Astrocyte (in vitro differentiated cells and primary cell): ENCODE results near the gene RAB22A. TPM values are rescaled to one million over a fixed set of nuclear protein-coding genes. Genes with fewer than 3 reads are reported as not detected.

ENCODE experiments used
- DNase-seq: peaks from one replicate; pipeline ENCODE4 v3.0.0-alpha.2; 2010; ENCODE audit warnings: low read depth
- FAIRE-seq: peaks from 2 replicates; lab custom pipeline; 2011; peaks lifted over from hg19 to GRCh38; lab: Jason Lieb, UNC
- H2AFZ ChIP-seq: 2 replicates; pipeline ENCODE4 v1.6.0; 2012; ENCODE audit warnings: low read depth, low read length, inconsistent platforms
- H3K27ac ChIP-seq: 2 replicates; pipeline ENCODE4 v1.5.1; 2011; ENCODE audit warnings: low read depth, low read length, inconsistent platforms
- H3K27me3 ChIP-seq: 2 replicates; pipeline ENCODE4 v1.6.0; 2011; ENCODE audit warnings: low read length, inconsistent platforms; ENCODE audit not compliant: insufficient read depth
- H3K36me3 ChIP-seq: 2 replicates; pipeline ENCODE4 v1.5.1; 2011; ENCODE audit warnings: low read length, inconsistent platforms; ENCODE audit not compliant: insufficient read depth
- H3K4me1 ChIP-seq: 2 replicates; pipeline ENCODE4 v1.5.1; 2011; ENCODE audit warnings: low read length, inconsistent platforms; ENCODE audit not compliant: insufficient read depth
- H3K4me2 ChIP-seq: 2 replicates; pipeline ENCODE4 v1.6.0; 2012; ENCODE audit warnings: low read length, inconsistent platforms
- H3K4me3 ChIP-seq: 2 replicates; pipeline ENCODE4 v1.5.1; 2011; ENCODE audit warnings: low read depth, mild to moderate bottlenecking, low read length, inconsistent platforms; ENCODE audit not compliant: insufficient read depth
- H3K79me2 ChIP-seq: 2 replicates; pipeline ENCODE4 v1.6.0; 2012; ENCODE audit warnings: mild to moderate bottlenecking, low read length, inconsistent platforms; ENCODE audit not compliant: insufficient read depth
- H3K9ac ChIP-seq: 2 replicates; pipeline ENCODE4 v1.6.0; 2012; ENCODE audit warnings: mild to moderate bottlenecking, low read length, inconsistent platforms
- H3K9me3 ChIP-seq: 2 replicates; pipeline ENCODE4 v1.5.1; 2012; ENCODE audit warnings: low read depth, mild to moderate bottlenecking, low read length, inconsistent platforms; ENCODE audit not compliant: insufficient read depth
- H4K20me1 ChIP-seq: 2 replicates; pipeline ENCODE4 v1.6.0; 2012; ENCODE audit warnings: low read length, inconsistent platforms; ENCODE audit not compliant: insufficient read depth
- H3K27ac Mint-ChIP-seq: one replicate; pipeline ENCODE4 v1.8.0; 2021; ENCODE audit warnings: mild to moderate bottlenecking, mixed read lengths; ENCODE audit not compliant: unreplicated experiment
- H3K27me3 Mint-ChIP-seq: one replicate; pipeline ENCODE4 v1.8.0; 2021; ENCODE audit warnings: low read depth, mixed read lengths; ENCODE audit not compliant: unreplicated experiment
- H3K36me3 Mint-ChIP-seq: one replicate; pipeline ENCODE4 v1.8.0; 2021; ENCODE audit warnings: low read depth, mixed read lengths; ENCODE audit not compliant: unreplicated experiment
- H3K4me1 Mint-ChIP-seq: one replicate; pipeline ENCODE4 v1.8.0; 2021; ENCODE audit warnings: low read depth, mixed read lengths; ENCODE audit not compliant: unreplicated experiment
- H3K4me3 Mint-ChIP-seq: one replicate; pipeline ENCODE4 v1.8.0; 2021; ENCODE audit warnings: mild to moderate bottlenecking, moderate library complexity, mixed read lengths; ENCODE audit not compliant: unreplicated experiment
- H3K9me3 Mint-ChIP-seq: one replicate; pipeline ENCODE4 v1.8.0; 2021; ENCODE audit warnings: mild to moderate bottlenecking, mixed read lengths; ENCODE audit not compliant: unreplicated experiment
- CTCF ChIP-seq: IDR thresholded peaks from 2 replicates; pipeline ENCODE4 v1.5.1; 2011; ENCODE audit warnings: low read depth, mild to moderate bottlenecking, inconsistent platforms, low read length, moderate library complexity; ENCODE audit not compliant: insufficient read depth
- EZH2 ChIP-seq: IDR thresholded peaks from 2 replicates; pipeline ENCODE4 v1.6.1; 2012; ENCODE audit warnings: mild to moderate bottlenecking, low read length, inconsistent platforms; ENCODE audit not compliant: insufficient read depth
- total RNA-seq: library from RNA; stranded (reverse); gene quantifications from 2 replicates; pipeline ENCODE4 v1.2.1, GENCODE V29; 2021

The RAB22A gene
- total RNA-seq, 1 donor from 2014 or later: 16.6 TPM

GRCh38 chr20:58294497-58295455 is 14.7 kb upstream of the RAB22A start:
- peaks cover 84% of the 10 kb centered on the region for H3K79me2 ChIP-seq
- Mint-ChIP-seq H3K36me3 (peaks cover 11% of the 10 kb centered on the region), H3K27ac (peak overlapping the region; percentile 24), H3K9me3 (peaks cover 2% of the 10 kb centered on the region), H3K27me3 (no peaks in the 10 kb centered on the region), H3K4me3 (no peak overlapping the region), H3K4me1 (peaks cover 24% of the 10 kb centered on the region)
- DNase-seq (no peak), FAIRE-seq (no peak)
- H3K9ac ChIP-seq: no peak overlapping the region
- no peaks in the 10 kb centered on the region for H3K4me1 ChIP-seq
- H3K4me2 ChIP-seq: no peak overlapping the region
- no peaks in the 10 kb centered on the region for H3K9me3 ChIP-seq
- TF ChIP-seq EZH2 (no peak), CTCF (no peak)
- H4K20me1 ChIP-seq: peaks cover 64% of the 10 kb centered on the region
- H3K27me3 ChIP-seq: no peaks in the 10 kb centered on the region
- no peak overlapping the region for H2AFZ ChIP-seq
- H3K36me3 ChIP-seq: no peaks in the 10 kb centered on the region
- no peak overlapping the region for H3K27ac ChIP-seq
- no peak overlapping the region for H3K4me3 ChIP-seq

GRCh38 chr20:58296051-58296837 is 13.3 kb upstream of the RAB22A start:
- H3K4me1 ChIP-seq: no peaks in the 10 kb centered on the region
- DNase-seq: no peak
- peaks cover 13% of the 10 kb centered on the region for H3K36me3 Mint-ChIP-seq
- H3K27me3 Mint-ChIP-seq: no peaks in the 10 kb centered on the region
- no peak overlapping the region for H3K27ac ChIP-seq
- H3K27ac Mint-ChIP-seq: no peak overlapping the region
- no peak overlapping the region for H3K9ac ChIP-seq
- no peak for FAIRE-seq
- no peak for TF ChIP-seq EZH2
- no peak for TF ChIP-seq CTCF
- H3K4me1 Mint-ChIP-seq: peaks cover 21% of the 10 kb centered on the region
- no peaks in the 10 kb centered on the region for H3K9me3 ChIP-seq
- H3K4me3 ChIP-seq: no peak overlapping the region
- no peaks in the 10 kb centered on the region for H3K36me3 ChIP-seq
- no peaks in the 10 kb centered on the region for H3K27me3 ChIP-seq
- H4K20me1 ChIP-seq: peaks cover 61% of the 10 kb centered on the region
- H3K9me3 Mint-ChIP-seq: peaks cover 2% of the 10 kb centered on the region
- no peak overlapping the region for H3K4me2 ChIP-seq
- peaks cover 78% of the 10 kb centered on the region for H3K79me2 ChIP-seq
- no peak overlapping the region for H2AFZ ChIP-seq
- no peak overlapping the region for H3K4me3 Mint-ChIP-seq
